Skeletal muscle satellite cell (primary cell): ENCODE measurements around the gene TMEM60.

Experiments used
- H3K27me3 ChIP-seq: 2 replicates; pipeline ENCODE4 v1.7.0; 2013; ENCODE audit warnings: low read length; ENCODE audit not compliant: control insufficient read depth, insufficient read depth
- H3K36me3 ChIP-seq: 2 replicates; pipeline ENCODE4 v1.7.0; 2013; ENCODE audit warnings: mild to moderate bottlenecking, control low read depth, low read length; ENCODE audit not compliant: insufficient read depth
- H3K4me1 ChIP-seq: 2 replicates; pipeline ENCODE4 v1.7.0; 2013; ENCODE audit warnings: low read length; ENCODE audit not compliant: control insufficient read depth, insufficient read depth
- H3K4me2 ChIP-seq: 2 replicates; pipeline ENCODE4 v1.7.0; 2013; ENCODE audit warnings: mild to moderate bottlenecking, low read length
- H3K4me3 ChIP-seq: 2 replicates; pipeline ENCODE4 v1.7.0; 2013; ENCODE audit warnings: low read length
- H3K9ac ChIP-seq: 2 replicates; pipeline ENCODE4 v1.7.0; 2013; ENCODE audit warnings: mild to moderate bottlenecking, low read depth, low read length, moderate library complexity
- H3K9me3 ChIP-seq: replicated peaks from 2 replicates; pipeline ENCODE4 v1.7.0; 2013; ENCODE audit warnings: mild to moderate bottlenecking, control low read depth, low read length

The TMEM60 gene

GRCh38 chr7:77746824-77747165 is 51.4 kb downstream of the TMEM60 start:
- peaks cover 3% of the 10 kb centered on the region for H3K36me3 ChIP-seq
- H3K9ac ChIP-seq: no peak overlapping the region
- H3K4me1 ChIP-seq: no peaks in the 10 kb centered on the region
- no peaks in the 10 kb centered on the region for H3K9me3 ChIP-seq
- H3K27me3 ChIP-seq: no peaks in the 10 kb centered on the region
- no peak overlapping the region for H3K4me3 ChIP-seq
- no peak overlapping the region for H3K4me2 ChIP-seq

- Histone ChIP-seq H3K9me3 (no peaks in the 10 kb centered on the region), H3K4me2 (no peak overlapping the region), H3K27me3 (no peaks in the 10 kb centered on the region), H3K9ac (no peak overlapping the region), H3K4me3 (no peak overlapping the region), H3K4me1 (no peaks in the 10 kb centered on the region), H3K36me3 (peaks cover 3% of the 10 kb centered on the region)
Observed at GRCh38 chr7:77746164-77746823, 51.9 kb downstream of the TMEM60 start.

GRCh38 chr7:77745746-77746145 is 52.5 kb downstream of the TMEM60 start:
- Histone ChIP-seq H3K4me1 (no peaks in the 10 kb centered on the region), H3K36me3 (peaks cover 3% of the 10 kb centered on the region)

More at GRCh38 chr7:77745746-77746145, 52.5 kb downstream of the TMEM60 start:
- no peaks in the 10 kb centered on the region for H3K9me3 ChIP-seq
- H3K4me3 ChIP-seq: no peak overlapping the region
- no peaks in the 10 kb centered on the region for H3K27me3 ChIP-seq
- H3K9ac ChIP-seq: no peak overlapping the region
- no peak overlapping the region for H3K4me2 ChIP-seq
